Osteocyte (in vitro differentiated cells): ENCODE data around the gene RTP5. TPM values are rescaled to one million over a fixed set of nuclear protein-coding genes. Genes with fewer than 3 reads are reported as not detected.

ENCODE experiments used
- DNase-seq: peaks from one replicate; pipeline ENCODE4 v3.0.0; 2021; ENCODE audit warnings: mixed read lengths; ENCODE audit not compliant: unreplicated experiment; ENCODE audit errors: extremely low spot score
- H3K27ac Mint-ChIP-seq: one replicate; pipeline ENCODE4 v1.8.0; 2021; ENCODE audit warnings: mild to moderate bottlenecking, mixed read lengths; ENCODE audit not compliant: unreplicated experiment
- H3K27me3 Mint-ChIP-seq: one replicate; pipeline ENCODE4 v1.8.0; 2021; ENCODE audit warnings: mixed read lengths; ENCODE audit not compliant: unreplicated experiment
- H3K36me3 Mint-ChIP-seq: one replicate; pipeline ENCODE4 v1.8.0; 2021; ENCODE audit warnings: mixed read lengths; ENCODE audit not compliant: unreplicated experiment
- H3K4me1 Mint-ChIP-seq: one replicate; pipeline ENCODE4 v1.8.0; 2021; ENCODE audit warnings: mixed read lengths; ENCODE audit not compliant: unreplicated experiment
- H3K4me3 Mint-ChIP-seq: one replicate; pipeline ENCODE4 v1.8.0; 2021; ENCODE audit warnings: mild to moderate bottlenecking, moderate library complexity, mixed read lengths; ENCODE audit not compliant: unreplicated experiment
- H3K9me3 Mint-ChIP-seq: one replicate; pipeline ENCODE4 v1.8.0; 2021; ENCODE audit warnings: mixed read lengths; ENCODE audit not compliant: unreplicated experiment
- total RNA-seq: library from RNA; stranded (reverse); gene quantifications from 2 replicates; pipeline ENCODE4 v1.2.1, GENCODE V29; 2021
- TF ChIP-seq, protein P1 (sequence below): fragments of 200-600 bp; sonication (generic); IDR thresholded peaks from 2 replicates; pipeline ENCODE4 v1.5.0; 2021; ENCODE audit warnings: antibody characterized with exemption, mild to moderate bottlenecking, moderate library complexity

RTP5 gene
- total RNA-seq, 1 donor from 2014 or later = not detected

DNA sequence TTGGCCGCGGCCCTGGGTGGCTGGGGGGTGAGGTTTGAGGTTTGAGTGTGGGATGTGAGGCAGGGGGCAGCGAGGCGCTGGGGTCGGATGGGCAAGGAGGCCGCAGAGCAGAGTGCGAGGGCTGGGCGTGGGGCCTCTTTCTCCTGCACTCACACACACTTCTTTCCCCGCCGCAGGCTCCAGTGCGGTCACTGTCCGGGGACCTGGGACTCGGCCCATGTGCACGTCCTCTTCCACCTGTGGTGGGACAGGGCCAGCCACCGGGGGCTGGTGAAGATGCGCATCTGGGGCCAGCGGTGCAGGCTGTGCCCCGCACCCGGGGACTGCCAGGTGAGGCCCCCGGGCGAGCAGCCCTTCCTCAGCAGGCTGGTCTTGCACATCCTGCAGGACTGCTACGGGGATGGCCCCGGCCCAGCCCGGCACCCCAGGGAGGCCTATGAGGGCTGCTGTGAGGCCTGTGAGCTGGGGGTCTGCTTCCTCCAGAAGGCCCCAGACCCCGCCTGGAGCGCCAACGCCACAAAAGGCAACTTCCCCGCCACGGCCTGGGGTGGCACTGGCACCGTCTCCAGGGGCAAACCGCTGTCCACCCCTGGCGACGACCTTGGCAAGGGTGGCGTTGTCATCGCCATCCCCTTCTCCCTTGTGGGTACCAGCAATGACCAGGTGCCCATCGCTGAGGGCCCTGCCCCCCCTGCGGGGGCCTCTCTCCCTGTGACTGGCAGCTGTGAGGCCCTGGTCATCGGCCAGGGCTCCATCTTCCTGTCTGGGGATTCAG lies 2.2 kb downstream of the RTP5 start:
- H3K27ac Mint-ChIP-seq = no peak overlapping the region
- TF ChIP-seq, protein P1, sequence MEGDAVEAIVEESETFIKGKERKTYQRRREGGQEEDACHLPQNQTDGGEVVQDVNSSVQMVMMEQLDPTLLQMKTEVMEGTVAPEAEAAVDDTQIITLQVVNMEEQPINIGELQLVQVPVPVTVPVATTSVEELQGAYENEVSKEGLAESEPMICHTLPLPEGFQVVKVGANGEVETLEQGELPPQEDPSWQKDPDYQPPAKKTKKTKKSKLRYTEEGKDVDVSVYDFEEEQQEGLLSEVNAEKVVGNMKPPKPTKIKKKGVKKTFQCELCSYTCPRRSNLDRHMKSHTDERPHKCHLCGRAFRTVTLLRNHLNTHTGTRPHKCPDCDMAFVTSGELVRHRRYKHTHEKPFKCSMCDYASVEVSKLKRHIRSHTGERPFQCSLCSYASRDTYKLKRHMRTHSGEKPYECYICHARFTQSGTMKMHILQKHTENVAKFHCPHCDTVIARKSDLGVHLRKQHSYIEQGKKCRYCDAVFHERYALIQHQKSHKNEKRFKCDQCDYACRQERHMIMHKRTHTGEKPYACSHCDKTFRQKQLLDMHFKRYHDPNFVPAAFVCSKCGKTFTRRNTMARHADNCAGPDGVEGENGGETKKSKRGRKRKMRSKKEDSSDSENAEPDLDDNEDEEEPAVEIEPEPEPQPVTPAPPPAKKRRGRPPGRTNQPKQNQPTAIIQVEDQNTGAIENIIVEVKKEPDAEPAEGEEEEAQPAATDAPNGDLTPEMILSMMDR = no peak
- no peak overlapping the region for H3K4me3 Mint-ChIP-seq
- no peaks in the 10 kb centered on the region for H3K4me1 Mint-ChIP-seq
- H3K36me3 Mint-ChIP-seq = no peaks in the 10 kb centered on the region
- H3K27me3 Mint-ChIP-seq = no peaks in the 10 kb centered on the region
- H3K9me3 Mint-ChIP-seq = no peaks in the 10 kb centered on the region
- DNase-seq = no peak

DNA sequence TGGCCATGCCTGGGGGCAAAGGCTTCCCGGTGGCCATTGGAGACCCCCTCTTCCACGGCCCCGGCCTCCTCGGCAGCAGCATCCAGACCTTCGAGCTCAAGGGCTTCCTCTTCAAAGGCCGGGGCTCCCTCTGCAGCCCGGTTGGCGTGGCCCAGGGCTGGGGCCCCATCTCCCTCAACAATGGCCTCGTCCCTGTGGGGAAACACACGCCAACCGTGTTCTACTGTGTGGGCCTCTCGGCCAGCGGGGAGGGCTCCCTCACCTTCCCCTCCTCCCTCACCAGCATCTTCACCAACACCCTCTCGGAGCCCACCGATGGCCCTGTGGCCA lies 2.7 kb downstream of the RTP5 start:
- Mint-ChIP-seq H3K27me3 (no peaks in the 10 kb centered on the region), H3K4me1 (no peaks in the 10 kb centered on the region), H3K9me3 (no peaks in the 10 kb centered on the region), H3K27ac (no peak overlapping the region), H3K4me3 (no peak overlapping the region), H3K36me3 (no peaks in the 10 kb centered on the region)
- no peak for DNase-seq
- TF ChIP-seq, protein P1 = no peak

GRCh38 chr2:241873081-241873802 lies 3.7 kb downstream of the RTP5 start:
- H3K27ac Mint-ChIP-seq = no peak overlapping the region
- no peaks in the 10 kb centered on the region for H3K4me1 Mint-ChIP-seq
- no peaks in the 10 kb centered on the region for H3K9me3 Mint-ChIP-seq
- H3K27me3 Mint-ChIP-seq = no peaks in the 10 kb centered on the region
- H3K36me3 Mint-ChIP-seq = no peaks in the 10 kb centered on the region
- DNase-seq = no peak
- H3K4me3 Mint-ChIP-seq = no peak overlapping the region
- TF ChIP-seq, protein P1 = no peak

DNA sequence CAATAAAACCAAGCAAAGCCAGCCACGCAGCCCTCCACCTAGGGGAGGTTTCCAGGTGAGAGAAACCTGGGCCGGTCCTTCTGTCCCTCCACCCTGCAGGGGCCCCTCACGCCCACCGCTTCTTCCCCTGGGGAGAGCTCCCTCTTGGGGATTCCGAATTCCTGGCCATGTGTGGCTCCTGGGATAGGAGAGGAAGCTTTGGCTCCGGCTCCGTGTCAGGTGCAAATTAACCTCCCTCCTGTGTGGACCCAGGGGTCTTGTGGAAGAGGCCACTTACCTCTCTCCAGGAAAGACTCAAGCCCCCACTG lies 4.2 kb downstream of the RTP5 start:
- no peaks in the 10 kb centered on the region for H3K27me3 Mint-ChIP-seq
- no peaks in the 10 kb centered on the region for H3K4me1 Mint-ChIP-seq
- no peaks in the 10 kb centered on the region for H3K36me3 Mint-ChIP-seq
- TF ChIP-seq, protein P1 = no peak
- no peaks in the 10 kb centered on the region for H3K9me3 Mint-ChIP-seq
- DNase-seq = no peak
- H3K4me3 Mint-ChIP-seq = no peak overlapping the region
- no peak overlapping the region for H3K27ac Mint-ChIP-seq

DNA sequence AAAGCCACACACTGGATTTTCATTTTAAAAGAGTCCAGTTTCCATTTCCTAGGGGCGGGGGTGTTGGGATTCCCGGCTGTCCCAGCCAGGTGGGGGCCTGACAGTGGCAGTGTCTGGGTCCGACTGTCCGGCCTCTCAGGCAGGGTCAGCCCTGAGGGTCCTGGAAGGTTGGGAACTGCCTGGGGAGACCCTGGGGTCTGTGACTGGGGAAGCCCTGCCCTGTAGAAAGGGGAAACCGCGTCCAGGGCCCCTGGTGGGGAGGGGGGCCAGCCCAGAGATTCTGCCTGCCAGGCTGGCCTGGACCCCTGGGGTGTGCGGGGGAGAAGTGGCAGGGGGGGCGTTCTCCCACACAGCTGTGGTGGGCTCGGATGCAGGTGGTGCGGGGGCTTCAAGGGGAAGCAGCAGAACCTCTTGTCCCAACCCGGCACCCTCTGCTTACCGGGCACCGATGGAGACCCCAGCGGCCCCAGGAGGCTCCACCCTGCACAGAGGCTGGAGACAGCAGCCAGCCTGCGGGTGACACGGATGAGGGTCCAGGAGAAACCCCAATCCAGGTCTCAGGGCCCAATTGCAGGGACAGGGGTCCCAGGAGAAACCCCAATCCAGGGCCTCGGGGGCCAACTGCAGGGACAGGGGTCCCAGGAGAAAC lies 4.9 kb downstream of the RTP5 start:
- no peaks in the 10 kb centered on the region for H3K27me3 Mint-ChIP-seq
- TF ChIP-seq, protein P1 = no peak
- H3K9me3 Mint-ChIP-seq = no peaks in the 10 kb centered on the region
- DNase-seq = no peak
- no peak overlapping the region for H3K27ac Mint-ChIP-seq
- no peak overlapping the region for H3K4me3 Mint-ChIP-seq
- H3K36me3 Mint-ChIP-seq = no peaks in the 10 kb centered on the region
- H3K4me1 Mint-ChIP-seq = no peaks in the 10 kb centered on the region
